ENCODE measurements around the gene TPCN1.
A peak's percentile ranks its signal among the peaks of the same experiment; 100 is the strongest.

TPCN1 gene

GRCh38 chr12:113334786-113335539 lies 113.7 kb downstream of the TPCN1 start, which contains the start of gene SLC8B1 (continued):
- TF ChIP-seq IKZF3 (tag by site-specific recombination; IDR thresholded peaks at IDR 0.05) (peak; percentile 63), ZNF704 (tag by site-specific recombination; IDR thresholded peaks at IDR 0.05) (no peak), ZNF335 (tag by site-specific recombination; conservative IDR thresholded peaks at IDR 0.05) (peak; percentile 45; the same call in 1 of the 2 replicates), PRDM1 (tag by site-specific recombination; IDR thresholded peaks at IDR 0.05) (peak; percentile 87), KLF10 (tag by site-specific recombination; IDR thresholded peaks at IDR 0.05) (peak; percentile 43), ZNF37A (tag by site-specific recombination; IDR thresholded peaks at IDR 0.05) (no peak), ZBTB10 (tag by site-specific recombination; IDR thresholded peaks at IDR 0.05) (0 out of 2 replicates have a peak, but pooled peaks have one; percentile 43), ZBTB17 (tag by site-specific recombination; IDR thresholded peaks at IDR 0.05) (peak; percentile 77), KLF1 (tag by site-specific recombination; IDR thresholded peaks at IDR 0.05) (0 out of 2 replicates have a peak, but pooled peaks have one; percentile 16), KLF9 (tag by site-specific recombination; IDR thresholded peaks at IDR 0.05; ENCODE audit: low read depth) (peak; percentile 90), SP2 (tag by site-specific recombination; IDR thresholded peaks at IDR 0.05) (peak; percentile 61), ZEB2 (tag by site-specific recombination; IDR thresholded peaks at IDR 0.05) (0 out of 2 replicates have a peak, but pooled peaks have one; percentile 9), ZNF792 (tag by site-specific recombination; IDR thresholded peaks at IDR 0.05) (no peak), ZBTB26 (tag by site-specific recombination; optimal IDR thresholded peaks at IDR 0.05) (peak; percentile 42), GLIS2 (tag by site-specific recombination; IDR thresholded peaks at IDR 0.05) (no peak), ZNF707 (tag by site-specific recombination; IDR thresholded peaks at IDR 0.05) (peak; percentile 96), ZBTB20 (tag by site-specific recombination; IDR thresholded peaks at IDR 0.05) (peak; percentile 64), MYNN (tag by site-specific recombination; IDR thresholded peaks at IDR 0.05; ENCODE audit: borderline replicate concordance) (no peak), ZFP69B (tag by site-specific recombination; IDR thresholded peaks at IDR 0.05) (0 out of 2 replicates have a peak, but pooled peaks have one; percentile 44), ZNF785 (tag by site-specific recombination; IDR thresholded peaks at IDR 0.05) (no peak)

GRCh38 chr12:113339540-113339939 lies 118.3 kb downstream of the TPCN1 start:
- no peak overlapping the region for H3K27ac ChIP-seq (ENCODE audit: extremely low read depth, low read depth, low read length)
- no peaks in the 10 kb centered on the region for H3K4me1 ChIP-seq (ENCODE audit: control insufficient read depth, insufficient read depth, low read length)
- CTCF ChIA-PET = no interaction called here
- H3K4me3 ChIP-seq (ENCODE audit: low read depth, low read length) = no peak overlapping the region
- POLR2A ChIA-PET = no interaction called here
- H3K9me3 ChIP-seq (ENCODE audit: control insufficient read depth, insufficient read depth, low read depth, low read length) = no peaks in the 10 kb centered on the region
- no peak for TF ChIP-seq AEBP2 (tag by site-specific recombination; IDR thresholded peaks at IDR 0.05; ENCODE audit: borderline replicate concordance)
- peak; percentile 74 for TF ChIP-seq RBAK (tag by site-specific recombination; IDR thresholded peaks at IDR 0.05)
- H3K36me3 ChIP-seq (ENCODE audit: control insufficient read depth in 2 of 2, insufficient read depth in 1 of 2, low read length in 2 of 2) = no peaks in the 10 kb centered on the region

Measured in HEK293 (cell line).